ENCODE measurements around the gene OTOP2.
"Not testable (repeated sequence)": the region's sequence is repeated elsewhere in the genome, so short reads cannot be mapped to it uniquely, and the experiment has no call there.

OTOP2 gene

GRCh38 chr17:74901353-74902135 lies 22.5 kb upstream of the OTOP2 start:
- no peak for DNase-seq

GRCh38 chr17:74903034-74903433 lies 21.0 kb upstream of the OTOP2 start:
- no peak for DNase-seq

GRCh38 chr17:74903671-74904070 lies 20.4 kb upstream of the OTOP2 start:
- DNase-seq: no peak

DNA sequence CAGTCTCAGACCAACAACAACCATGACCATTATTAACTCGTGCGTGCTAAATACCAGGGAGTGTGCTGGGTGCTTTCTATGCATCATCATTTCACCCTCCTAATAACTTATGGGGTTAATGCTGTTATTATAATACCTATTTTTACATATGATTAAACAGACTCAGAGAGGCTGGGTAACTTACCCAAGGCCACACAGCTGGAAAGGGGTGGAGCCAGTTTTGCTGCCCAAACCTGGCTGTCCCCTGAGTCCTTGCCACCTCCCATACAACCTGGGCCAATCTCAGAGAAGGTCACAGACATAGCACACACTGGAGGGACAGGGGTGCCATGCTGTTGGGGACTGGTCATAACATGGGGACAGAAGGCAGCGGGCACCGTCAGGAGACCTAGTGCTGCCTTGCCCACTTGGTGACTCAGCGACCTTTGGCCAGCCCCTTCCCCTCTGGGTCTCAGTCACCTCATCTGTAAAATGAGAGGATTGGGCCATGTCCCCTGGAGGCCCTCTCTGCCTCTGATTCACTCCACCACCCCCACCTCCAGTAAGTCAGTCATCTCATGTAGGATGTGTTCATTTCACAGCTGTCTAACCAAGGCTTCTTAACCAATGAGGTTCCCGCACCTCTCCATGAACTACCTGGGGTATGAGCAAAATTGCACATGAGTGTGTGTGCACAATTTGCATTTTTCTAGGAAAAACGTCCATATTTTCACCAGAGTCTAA lies 19.2 kb upstream of the OTOP2 start:
- no peak for DNase-seq

DNA sequence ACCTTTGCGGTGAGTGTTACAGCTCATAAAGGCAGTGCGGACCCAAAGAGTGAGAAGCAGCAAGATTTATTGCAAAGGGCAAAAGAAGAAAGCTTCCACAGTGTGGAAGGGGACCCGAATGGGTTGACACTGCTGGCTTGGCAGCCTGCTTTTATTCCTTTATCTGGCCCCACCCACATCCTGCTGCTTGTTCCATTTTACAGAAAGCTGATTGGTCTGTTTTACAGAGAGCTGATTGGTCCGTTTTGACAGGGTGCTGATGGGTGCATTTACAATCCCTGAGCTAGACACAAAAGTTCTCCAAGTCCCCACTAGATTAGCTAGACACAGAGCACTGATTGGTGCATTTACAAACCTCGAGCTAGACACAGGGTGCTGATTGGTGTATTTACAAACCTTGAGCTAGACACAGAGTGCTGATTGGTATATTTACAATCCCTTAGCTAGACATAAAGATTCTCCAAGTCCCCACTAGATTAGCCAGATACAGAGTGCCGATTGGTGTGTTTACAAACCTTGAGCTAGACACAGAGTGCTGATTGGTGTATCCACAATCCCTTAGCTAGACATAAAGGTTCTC lies 17.8 kb upstream of the OTOP2 start:
- DNase-seq: not testable (repeated sequence)

- no peak for DNase-seq
These were observed 17.1 kb upstream of the OTOP2 start for GRCh38 chr17:74907012-74907411.

DNA sequence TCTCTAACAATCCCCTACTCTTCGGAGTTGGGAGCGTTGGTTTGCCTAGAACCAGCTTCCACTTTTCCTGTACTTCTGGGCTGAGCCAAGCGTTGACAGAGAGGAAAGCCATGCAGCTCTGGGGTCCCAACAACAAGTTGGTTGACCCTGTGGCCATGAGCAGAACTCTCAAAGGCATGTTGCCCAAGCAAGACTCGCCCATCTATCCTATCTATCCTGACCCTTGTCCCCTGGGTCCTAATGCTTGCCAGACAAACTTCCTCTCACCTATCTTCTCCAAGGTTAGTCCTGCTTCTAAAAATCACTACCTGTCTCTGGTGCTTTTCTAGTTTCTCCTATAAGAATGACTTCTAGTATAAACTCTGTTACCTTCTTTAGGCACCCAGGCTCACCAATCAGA lies 15.0 kb upstream of the OTOP2 start:
- not testable (repeated sequence) for DNase-seq

GRCh38 chr17:74911423-74911822 lies 12.7 kb upstream of the OTOP2 start:
- DNase-seq: not testable (repeated sequence)

DNA sequence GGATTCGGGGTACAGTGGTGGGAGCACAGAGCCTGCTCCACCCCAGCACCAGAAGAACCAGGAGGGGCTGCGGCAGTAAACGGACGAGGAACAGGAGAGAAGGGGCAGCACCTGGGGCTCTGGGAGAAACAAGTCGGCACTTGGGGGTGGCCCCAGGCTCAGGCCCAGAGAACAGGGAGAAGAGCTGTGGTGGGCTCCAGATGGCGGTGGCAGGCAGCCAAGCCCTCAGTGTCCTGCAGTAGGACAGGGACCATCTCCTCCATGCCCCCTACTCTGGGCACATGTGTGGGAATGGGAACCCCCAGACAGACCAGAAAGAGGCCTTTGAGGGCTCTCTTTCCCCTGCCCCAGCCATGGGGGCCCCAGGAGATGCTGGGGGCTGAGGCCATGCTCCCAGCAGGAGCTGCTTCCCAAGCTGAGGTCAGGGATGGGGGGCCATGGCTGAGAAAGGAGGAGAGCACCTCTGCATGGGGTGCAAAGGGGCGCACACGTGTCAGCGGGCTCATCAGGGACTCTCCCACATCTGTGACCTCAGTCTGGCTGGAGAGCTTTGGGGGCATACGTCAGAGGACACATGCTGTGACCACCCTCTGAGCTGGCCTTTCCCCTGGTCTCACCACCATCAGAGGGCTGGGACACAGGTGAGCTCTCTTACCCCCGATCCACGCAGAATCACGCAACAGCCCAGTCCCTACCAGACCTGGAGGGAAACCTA lies 7.8 kb upstream of the OTOP2 start:
- DNase-seq: no peak

GRCh38 chr17:74916851-74917199 lies 7.2 kb upstream of the OTOP2 start:
- no peak for DNase-seq

DNA sequence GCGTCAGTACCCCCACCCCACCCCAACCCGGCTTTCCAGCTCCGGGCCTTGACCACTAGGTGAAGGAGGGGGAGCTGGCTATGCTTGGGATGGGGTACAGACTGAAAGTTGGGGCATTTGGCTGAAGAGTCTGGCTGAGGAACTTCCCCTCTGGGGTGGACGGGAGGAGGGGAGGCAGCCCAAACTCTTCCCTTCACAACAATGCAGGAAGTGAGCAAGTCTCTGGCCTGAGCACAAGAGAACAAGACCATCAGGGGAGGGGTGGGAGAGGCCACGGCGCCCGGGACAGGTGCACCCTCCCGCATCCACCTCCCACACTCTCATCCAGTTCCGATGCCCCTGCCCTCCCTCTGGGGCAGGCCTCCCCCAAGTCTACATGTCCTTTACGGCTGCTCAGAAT lies 6.6 kb upstream of the OTOP2 start:
- DNase-seq: no peak

DNA sequence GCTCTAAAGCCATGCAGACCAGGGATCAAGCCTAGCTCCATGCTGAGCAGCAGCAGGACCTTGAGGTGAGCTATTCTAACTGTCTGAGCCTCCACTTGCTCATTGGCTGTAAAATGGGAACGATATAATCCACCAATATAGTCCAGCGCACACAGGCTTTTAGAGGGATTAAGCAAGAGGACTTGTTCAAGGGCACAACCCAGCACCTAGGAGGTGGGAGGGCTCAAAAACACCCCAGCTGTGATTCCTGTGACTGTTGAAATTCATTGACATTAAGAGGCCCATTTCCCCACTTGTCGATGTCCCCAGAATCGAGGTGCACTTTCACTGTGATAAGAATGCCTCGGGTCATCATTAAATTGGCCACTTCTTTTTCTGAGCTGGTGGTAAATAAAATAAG lies 5.2 kb upstream of the OTOP2 start:
- no peak for DNase-seq

GRCh38 chr17:74919440-74920305 lies 4.4 kb upstream of the OTOP2 start:
- no peak for DNase-seq

DNA sequence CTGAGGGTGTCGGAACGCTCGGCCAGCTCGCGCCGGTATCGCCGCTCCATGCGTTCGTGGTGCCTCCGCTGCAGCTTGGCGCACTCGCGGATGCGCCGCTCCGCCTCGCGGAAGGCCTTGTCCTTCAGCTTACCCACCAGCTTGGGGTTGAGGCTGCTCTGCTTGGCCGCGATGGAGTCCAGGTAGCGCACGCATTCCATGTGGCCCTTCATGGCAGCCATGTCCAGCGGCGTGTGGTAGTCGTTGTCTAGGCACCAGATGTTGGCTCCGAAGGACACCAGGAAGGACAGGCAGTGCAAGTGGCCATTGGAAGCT lies 3.8 kb upstream of the OTOP2 start:
- DNase-seq: no peak

DNA sequence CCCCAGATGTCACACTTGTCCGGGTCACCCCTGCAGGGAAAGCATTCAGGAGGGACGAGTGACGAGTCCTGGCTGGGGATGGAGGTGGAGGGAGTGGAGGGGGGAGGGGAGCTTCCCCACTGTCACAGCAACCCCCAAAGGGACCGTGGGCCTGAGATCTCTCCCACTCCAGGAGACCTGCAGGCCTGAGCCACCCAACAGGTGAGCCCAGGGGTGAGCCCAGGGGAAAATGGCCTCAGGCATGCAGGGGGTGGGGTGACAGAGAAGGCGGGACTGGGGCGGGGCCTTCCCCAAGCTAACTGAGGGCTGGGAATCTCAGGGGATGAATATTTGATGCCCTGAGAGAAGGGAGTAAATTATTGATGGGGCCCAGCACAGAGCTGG lies 3.4 kb upstream of the OTOP2 start:
- DNase-seq: no peak

GRCh38 chr17:74921026-74921681 lies 2.9 kb upstream of the OTOP2 start:
- no peak for DNase-seq

DNA sequence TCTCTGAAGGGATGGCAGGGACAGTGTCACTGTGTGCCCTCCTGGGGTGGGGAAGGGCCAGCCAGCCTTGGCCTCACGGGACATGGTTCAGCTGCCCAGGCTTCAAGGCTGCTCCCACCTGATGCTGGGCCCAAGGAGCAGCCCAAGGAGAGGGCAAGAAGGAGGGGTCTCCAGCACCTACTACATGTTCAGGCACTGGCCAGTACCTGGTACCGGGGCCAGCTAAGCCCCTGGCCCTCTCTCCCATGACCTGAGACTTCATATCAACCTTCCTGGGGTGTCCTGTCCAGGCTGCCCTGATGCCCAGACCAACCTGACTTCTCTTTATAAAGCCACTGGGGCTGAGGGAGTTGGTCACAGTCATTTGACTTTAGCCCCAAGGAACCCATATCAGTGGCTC lies 2.3 kb upstream of the OTOP2 start:
- no peak for DNase-seq

DNA sequence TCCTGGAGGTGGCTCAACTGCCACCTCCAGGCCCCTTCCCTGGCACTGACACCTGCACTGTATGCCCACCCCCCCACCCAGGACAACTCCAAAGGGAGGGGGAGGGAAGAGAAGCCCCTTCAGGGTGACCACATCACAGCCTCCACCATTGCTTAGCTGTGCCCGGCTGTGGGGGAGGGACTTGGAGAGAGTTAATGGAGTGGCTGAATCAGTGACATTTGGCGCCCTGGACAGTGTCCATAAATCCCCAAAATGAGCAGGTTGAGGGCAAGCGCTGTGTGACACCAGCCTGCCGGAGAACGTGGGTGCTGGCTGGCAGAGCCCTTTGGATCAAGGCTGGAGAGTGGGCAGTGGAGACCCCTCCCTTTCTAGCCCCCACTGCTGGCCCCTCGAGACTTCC lies 1.9 kb upstream of the OTOP2 start:
- DNase-seq: no peak

DNA sequence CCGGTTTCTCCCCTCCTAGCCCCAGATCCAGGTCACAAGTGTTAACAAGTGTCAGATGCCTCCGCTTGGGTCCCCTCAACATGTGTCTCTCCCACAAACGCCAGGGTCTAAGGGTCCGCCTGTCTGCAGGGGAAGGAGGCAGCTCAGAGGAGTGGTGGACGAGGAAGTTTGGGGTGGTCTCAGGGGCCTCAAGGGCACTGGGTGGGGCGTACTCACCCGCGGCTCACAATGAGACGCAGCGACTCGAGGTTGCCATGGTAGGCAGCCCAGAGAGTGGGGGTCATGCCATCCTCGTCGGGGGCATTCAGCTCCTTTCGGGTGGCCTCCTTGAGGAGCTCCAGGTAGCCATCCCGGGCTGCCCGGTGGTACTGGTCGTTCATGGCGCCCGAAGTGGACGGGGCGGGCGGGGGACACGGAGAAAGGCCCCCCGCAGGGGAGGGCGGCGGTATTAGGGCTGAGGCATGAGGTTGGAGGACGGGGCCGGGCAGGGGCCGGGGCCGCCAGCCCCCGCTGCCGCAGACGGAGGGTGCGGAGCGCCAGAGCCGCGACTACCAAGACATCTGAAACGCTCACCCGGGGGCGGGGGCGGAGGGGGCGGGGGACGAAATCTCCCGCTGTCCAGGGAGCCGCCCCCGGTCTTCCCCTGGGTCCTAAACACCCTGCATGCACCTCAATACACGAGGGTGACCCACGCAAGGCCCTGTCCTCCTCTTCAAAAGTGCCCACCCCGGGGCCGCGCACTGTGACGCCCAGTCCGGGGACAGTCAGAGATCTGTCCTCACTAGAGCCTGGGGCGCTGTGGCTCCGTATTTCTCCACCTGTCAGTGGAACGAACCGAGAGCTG lies 1.2 kb upstream of the OTOP2 start, which contains the start of gene USH1G:
USH1G (minus strand) TSS at position 562 of the 844 bp plus-strand sequence; CDS start at position 380, 182 bp downstream.
- no peak for DNase-seq

- peak; percentile 41 for DNase-seq
These were observed 379 bp upstream of the OTOP2 start for GRCh38 chr17:74923538-74924249.

All from activated gamma-delta T cell (primary cell).